ENCODE measurements around the gene GNAS-AS1. TPM values are rescaled to one million over a fixed set of nuclear protein-coding genes. Genes with fewer than 3 reads are reported as not detected.

GNAS-AS1 gene
- total RNA-seq, 2 experiments from 2014 or later = 1.0 to 1.6 TPM

- Mint-ChIP-seq H3K4me3 (no peak overlapping the region), H3K9me3 (no peaks in the 10 kb centered on the region), H3K27me3 (peaks cover 27% of the 10 kb centered on the region), H3K4me1 (no peaks in the 10 kb centered on the region), H3K36me3 (no peaks in the 10 kb centered on the region), H3K27ac (no peak overlapping the region)
- ATAC-seq (ENCODE audit: low read depth) (no peak), DNase-seq (no peak)
- POLR2A ChIA-PET = interaction anchor here (0.6 kb wide), 1 partner anchor 691 kb away, joined by 9 read pairs; no protein-coding TSS in a partner anchor
These were observed 67.1 kb downstream of the GNAS-AS1 start for GRCh38 chr20:58783511-58784011.

DNA sequence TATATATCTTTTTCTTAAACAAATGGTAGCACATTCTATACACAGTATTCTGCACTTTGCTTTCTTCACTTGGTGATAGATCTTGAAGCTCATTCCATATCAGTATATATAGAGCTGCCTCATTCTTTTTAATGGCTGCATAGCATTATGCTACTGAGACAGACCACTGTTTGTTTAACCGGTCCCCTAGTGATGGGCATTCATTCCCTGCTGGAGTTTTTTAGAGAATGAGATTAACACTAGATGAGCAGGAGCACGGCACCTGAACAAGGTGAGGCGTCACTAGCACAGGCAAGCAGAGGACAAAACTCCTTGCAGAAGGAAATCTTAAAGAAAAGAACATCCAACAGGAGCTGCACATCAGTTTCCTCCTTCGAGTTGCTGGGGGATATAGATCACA lies 69.6 kb downstream of the GNAS-AS1 start:
- no peak overlapping the region for H3K4me3 Mint-ChIP-seq
- POLR2A ChIA-PET = no interaction called here
- ATAC-seq (ENCODE audit: low read depth) = no peak

DNA sequence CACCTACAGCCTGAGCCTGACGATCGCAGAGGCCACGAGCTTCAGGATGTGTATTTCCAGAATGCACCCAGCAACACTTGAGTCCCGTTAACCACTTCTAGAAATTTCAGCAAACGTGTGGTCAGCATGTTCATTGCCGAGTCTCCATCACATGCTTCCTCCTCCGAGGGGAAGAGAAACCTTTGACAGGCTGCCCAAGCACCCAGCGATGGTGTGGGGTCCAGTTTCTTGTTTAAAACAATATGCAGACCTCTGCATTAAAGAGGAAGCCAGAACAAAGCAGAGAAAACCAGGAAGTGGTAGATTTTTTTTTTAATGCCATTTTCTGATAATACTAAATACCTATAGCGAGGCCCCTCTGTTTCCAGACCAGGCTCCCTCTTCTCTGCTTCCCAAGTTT lies 71.9 kb downstream of the GNAS-AS1 start:
- H3K4me3 Mint-ChIP-seq = no peak overlapping the region
- no peaks in the 10 kb centered on the region for H3K9me3 Mint-ChIP-seq
- POLR2A ChIA-PET = no interaction called here
- H3K36me3 Mint-ChIP-seq = no peaks in the 10 kb centered on the region
- no peaks in the 10 kb centered on the region for H3K4me1 Mint-ChIP-seq
- ATAC-seq (ENCODE audit: low read depth) (no peak), DNase-seq (no peak)
- no peak overlapping the region for H3K27ac Mint-ChIP-seq
- peaks cover 32% of the 10 kb centered on the region for H3K27me3 Mint-ChIP-seq

More for the DNA sequence above, 69.6 kb downstream of the GNAS-AS1 start:
- Mint-ChIP-seq H3K27me3 (peaks cover 29% of the 10 kb centered on the region), H3K27ac (no peak overlapping the region), H3K4me1 (no peaks in the 10 kb centered on the region), H3K9me3 (no peaks in the 10 kb centered on the region), H3K36me3 (no peaks in the 10 kb centered on the region)
- no peak for DNase-seq

- DNase-seq (no peak), ATAC-seq (ENCODE audit: low read depth) (no peak)
- peak overlapping the region; percentile 6 for H3K27ac Mint-ChIP-seq
- H3K9me3 Mint-ChIP-seq = no peaks in the 10 kb centered on the region
- no peak overlapping the region for H3K4me3 Mint-ChIP-seq
- H3K27me3 Mint-ChIP-seq = peaks cover 37% of the 10 kb centered on the region
- no peaks in the 10 kb centered on the region for H3K36me3 Mint-ChIP-seq
- H3K4me1 Mint-ChIP-seq = no peaks in the 10 kb centered on the region
- POLR2A ChIA-PET = no interaction called here
These were observed 73.0 kb downstream of the GNAS-AS1 start for GRCh38 chr20:58777657-58778056.

DNA sequence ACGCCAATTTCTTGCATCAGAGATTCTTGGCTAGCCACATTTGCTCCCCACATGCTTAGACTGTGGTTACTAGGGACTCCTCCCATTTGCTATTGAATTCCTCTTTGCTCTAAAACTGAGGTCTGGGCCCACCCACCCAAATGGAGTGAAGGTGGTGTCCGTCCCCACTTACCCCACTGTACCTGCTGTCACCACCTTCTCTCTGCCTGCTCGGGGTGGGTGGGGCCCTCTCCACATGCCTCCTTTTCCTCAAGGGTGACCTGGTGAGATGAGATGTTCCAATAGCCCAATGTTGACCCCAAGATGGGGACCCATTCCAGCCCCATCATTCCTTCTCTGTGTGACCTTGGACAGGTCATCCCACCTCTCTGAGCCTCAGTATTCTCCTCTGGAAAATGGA lies 74.6 kb downstream of the GNAS-AS1 start:
- Mint-ChIP-seq H3K4me1 (no peaks in the 10 kb centered on the region), H3K27ac (no peak overlapping the region), H3K36me3 (no peaks in the 10 kb centered on the region), H3K4me3 (no peak overlapping the region), H3K27me3 (peaks cover 37% of the 10 kb centered on the region), H3K9me3 (no peaks in the 10 kb centered on the region)
- ATAC-seq (ENCODE audit: low read depth) = no peak
- POLR2A ChIA-PET = no interaction called here
- no peak for DNase-seq

DNA sequence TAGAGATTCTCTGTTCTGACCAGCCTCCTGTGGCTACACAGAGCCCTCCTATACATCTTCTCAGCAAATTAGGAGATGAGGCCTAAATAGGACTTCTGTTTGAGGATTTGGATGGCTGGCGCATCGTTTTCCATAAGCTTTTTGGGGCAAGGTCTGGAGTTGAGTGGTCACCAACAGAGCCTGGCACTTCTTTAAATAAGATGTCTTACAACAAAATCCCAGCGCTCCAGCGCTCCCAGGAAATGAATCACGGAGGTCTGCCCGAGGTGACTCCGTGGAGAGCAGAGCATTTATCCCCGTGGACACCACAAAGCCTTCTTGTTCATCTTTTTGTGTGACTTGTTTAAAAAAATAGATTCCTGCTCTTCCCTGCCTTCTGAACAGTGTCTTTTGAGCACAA lies 75.3 kb downstream of the GNAS-AS1 start:
- H3K27ac Mint-ChIP-seq = no peak overlapping the region
- H3K4me1 Mint-ChIP-seq = no peaks in the 10 kb centered on the region
- no peak for DNase-seq
- ATAC-seq (ENCODE audit: low read depth) = no peak
- POLR2A ChIA-PET = no interaction called here
- no peaks in the 10 kb centered on the region for H3K36me3 Mint-ChIP-seq
- H3K9me3 Mint-ChIP-seq = no peaks in the 10 kb centered on the region
- no peak overlapping the region for H3K4me3 Mint-ChIP-seq
- H3K27me3 Mint-ChIP-seq = peaks cover 42% of the 10 kb centered on the region

DNA sequence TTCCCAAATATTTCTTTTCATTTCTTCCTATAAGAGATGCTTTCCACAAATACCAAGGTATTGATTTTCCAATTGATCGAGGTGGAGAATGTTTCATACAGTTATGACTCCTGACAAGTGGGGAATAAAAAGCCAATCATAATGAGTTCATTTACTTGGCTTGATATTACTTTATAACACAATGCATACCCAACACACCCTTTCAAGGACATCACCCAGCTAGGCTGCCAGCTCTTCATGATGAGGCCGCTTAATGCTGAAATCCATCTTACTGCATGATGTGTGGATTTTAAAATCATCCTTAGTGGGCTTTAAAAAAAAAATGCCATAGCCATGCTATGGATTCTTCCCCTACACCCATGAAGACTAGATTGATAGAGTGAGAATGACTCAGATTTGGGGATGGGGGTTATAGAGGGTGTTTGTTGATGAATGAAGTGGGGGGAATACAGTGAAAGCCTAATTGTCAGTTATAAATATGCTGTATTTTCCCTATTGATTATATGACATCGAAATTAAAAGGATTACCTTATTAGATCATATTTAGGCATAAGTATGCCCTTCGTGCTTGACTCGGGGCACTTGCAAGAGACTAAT lies 75.9 kb downstream of the GNAS-AS1 start:
- H3K9me3 Mint-ChIP-seq = no peaks in the 10 kb centered on the region
- no peak for DNase-seq
- ATAC-seq (ENCODE audit: low read depth) = no peak
- H3K36me3 Mint-ChIP-seq = no peaks in the 10 kb centered on the region
- H3K4me3 Mint-ChIP-seq = no peak overlapping the region
- no peak overlapping the region for H3K27ac Mint-ChIP-seq
- H3K27me3 Mint-ChIP-seq = peaks cover 44% of the 10 kb centered on the region
- POLR2A ChIA-PET = no interaction called here
- H3K4me1 Mint-ChIP-seq = no peaks in the 10 kb centered on the region

DNA sequence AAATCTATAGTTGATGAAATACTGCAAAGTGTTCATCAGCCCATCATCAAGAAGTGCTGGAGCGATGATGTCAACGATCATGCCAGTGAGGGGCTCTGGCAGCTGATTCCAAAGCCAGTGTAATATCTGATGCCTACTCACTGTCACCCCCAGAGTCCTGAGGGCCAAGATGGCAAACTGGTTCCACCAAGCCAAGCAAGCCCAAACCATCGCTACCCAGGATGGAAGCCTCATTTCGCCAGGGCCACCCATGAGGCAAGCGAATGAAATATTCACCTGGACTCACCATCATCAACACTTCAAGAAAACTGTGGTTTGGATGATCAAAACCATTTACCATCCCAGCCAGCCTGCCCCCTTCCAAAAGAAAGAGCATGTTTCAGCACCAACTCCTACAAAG lies 76.5 kb downstream of the GNAS-AS1 start:
- POLR2A ChIA-PET = no interaction called here
- no peak for ATAC-seq (ENCODE audit: low read depth)
- no peaks in the 10 kb centered on the region for H3K4me1 Mint-ChIP-seq
- no peak overlapping the region for H3K4me3 Mint-ChIP-seq
- no peak for DNase-seq
- peaks cover 42% of the 10 kb centered on the region for H3K27me3 Mint-ChIP-seq
- no peak overlapping the region for H3K27ac Mint-ChIP-seq
- H3K9me3 Mint-ChIP-seq = no peaks in the 10 kb centered on the region
- H3K36me3 Mint-ChIP-seq = no peaks in the 10 kb centered on the region

DNA sequence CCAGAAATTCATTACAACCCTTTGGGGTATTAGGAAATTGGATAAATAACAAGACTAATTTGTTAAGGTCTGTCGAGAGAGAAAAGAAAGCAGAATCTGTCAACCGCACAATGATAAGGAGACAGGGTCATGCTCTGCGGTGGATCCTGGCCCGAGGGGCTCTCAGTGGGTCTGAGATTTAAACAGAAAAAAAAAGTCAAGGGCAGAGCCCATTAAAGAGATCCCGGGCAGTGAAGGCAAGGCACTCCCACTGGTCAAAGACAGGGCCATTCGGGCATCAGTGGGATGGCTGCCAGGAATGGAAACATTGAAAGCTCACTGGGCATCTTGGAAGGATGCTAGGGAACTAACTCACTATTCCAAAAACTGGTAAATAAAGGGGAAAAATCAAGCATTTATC lies 77.9 kb downstream of the GNAS-AS1 start:
- POLR2A ChIA-PET = no interaction called here
- ATAC-seq (ENCODE audit: low read depth) (no peak), DNase-seq (no peak)
- H3K36me3 Mint-ChIP-seq = no peaks in the 10 kb centered on the region
- H3K27ac Mint-ChIP-seq = no peak overlapping the region
- no peaks in the 10 kb centered on the region for H3K9me3 Mint-ChIP-seq
- no peaks in the 10 kb centered on the region for H3K4me1 Mint-ChIP-seq
- no peak overlapping the region for H3K4me3 Mint-ChIP-seq
- peaks cover 37% of the 10 kb centered on the region for H3K27me3 Mint-ChIP-seq

Small RNA genes lying within 50 kb of the gene (microRNA-seq; reads per million reads assigned to microRNA genes)
- not detected for gene MIR298

Other genes starting within 250 kb of the GNAS-AS1 start
- gene STX16, start 199.6 kb downstream of the GNAS-AS1 start, total RNA-seq = 100 to 1,000 TPM; 190 to 195 TPM
- 10 to 100 TPM; 37.8 to 41.3 TPM for gene NPEPL1, start 158.1 kb downstream of the GNAS-AS1 start, total RNA-seq
- gene GNAS, start 1.8 kb upstream of the GNAS-AS1 start, total RNA-seq = 100 to 1,000 TPM; 912 to 979 TPM
- 10 to 100 TPM; 71.7 to 76.4 TPM for gene NELFCD, start 130.4 kb upstream of the GNAS-AS1 start, total RNA-seq
- 10 to 100 TPM; 48.9 to 49.2 TPM for gene CTSZ, start 156.4 kb upstream of the GNAS-AS1 start, total RNA-seq
- gene TUBB1, start 168.5 kb upstream of the GNAS-AS1 start, total RNA-seq = not detected
- gene ATP5F1E, start 181.4 kb upstream of the GNAS-AS1 start, total RNA-seq = 10 to 100 TPM; 81.1 to 87.3 TPM
- 10 to 100 TPM; 57.3 to 65.7 TPM for gene PRELID3B, start 191.9 kb upstream of the GNAS-AS1 start, total RNA-seq